GM18505 (cell line): ENCODE results near the gene IL19.

Source experiments
- ATAC-seq: cut with Tn5 transposase; IDR thresholded peaks from one replicate; pipeline ENCODE4 v1.9.1; 2021; ENCODE audit not compliant: unreplicated experiment
- POLR2A ChIP-seq: IDR thresholded peaks from 4 replicates; pipeline ENCODE4 v1.6.1; 2011; ENCODE audit warnings: borderline replicate concordance; ENCODE audit not compliant: insufficient read depth, insufficient read length; ENCODE audit errors: extremely low read depth

IL19 gene

DNA sequence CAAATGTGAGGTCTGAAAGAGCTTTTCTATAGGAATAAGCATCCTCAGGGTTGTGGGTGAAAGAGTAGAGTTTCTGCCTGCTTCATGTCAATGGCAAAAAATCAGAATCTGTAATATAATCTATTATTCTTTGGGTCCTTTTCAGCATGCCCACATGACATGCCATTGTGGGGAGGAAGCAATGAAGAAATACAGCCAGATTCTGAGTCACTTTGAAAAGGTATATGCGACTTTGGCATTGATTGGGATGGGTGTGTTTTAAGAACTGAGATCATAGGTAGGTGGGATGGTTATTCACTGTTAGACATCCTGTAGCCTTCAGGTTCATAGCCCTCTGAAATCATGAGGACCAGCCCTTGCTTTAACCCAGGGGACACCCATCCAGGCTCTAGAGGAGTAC, 96.7 kb downstream of the IL19 start:
- ATAC-seq, result no peak
- no peak for TF ChIP-seq POLR2A

DNA sequence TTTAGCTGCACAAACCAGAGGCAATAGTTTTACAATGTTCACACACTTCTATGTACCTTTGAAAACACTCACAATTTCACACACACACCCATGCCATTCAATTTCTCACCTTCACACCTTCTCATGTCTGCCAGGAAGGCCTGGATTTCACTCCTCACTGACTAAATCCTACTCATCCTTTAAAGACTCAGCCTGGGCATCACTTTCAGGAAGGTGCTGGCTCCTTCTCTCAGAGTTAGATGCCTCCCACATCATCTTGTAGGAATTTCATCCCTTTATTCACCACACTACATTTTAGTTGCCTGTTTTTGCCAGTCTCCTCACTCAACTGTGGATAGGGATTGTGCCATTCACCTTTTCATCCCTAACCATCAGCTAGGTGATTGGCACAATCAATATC, 97.1 kb downstream of the IL19 start:
- no peak for TF ChIP-seq POLR2A
- ATAC-seq, result no peak

DNA sequence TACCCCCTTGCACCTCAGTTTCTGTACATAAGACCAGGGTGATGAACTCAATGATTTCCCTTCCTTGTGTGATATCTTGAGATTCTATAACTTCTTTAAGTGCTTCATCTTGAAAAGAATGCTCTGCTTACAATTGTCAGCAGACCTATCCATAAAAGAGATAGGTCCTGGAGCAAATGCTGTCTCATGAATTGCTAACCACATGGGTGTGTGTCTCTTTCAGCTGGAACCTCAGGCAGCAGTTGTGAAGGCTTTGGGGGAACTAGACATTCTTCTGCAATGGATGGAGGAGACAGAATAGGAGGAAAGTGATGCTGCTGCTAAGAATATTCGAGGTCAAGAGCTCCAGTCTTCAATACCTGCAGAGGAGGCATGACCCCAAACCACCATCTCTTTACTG, 97.7 kb downstream of the IL19 start:
- no peak for ATAC-seq
- no peak for TF ChIP-seq POLR2A

DNA sequence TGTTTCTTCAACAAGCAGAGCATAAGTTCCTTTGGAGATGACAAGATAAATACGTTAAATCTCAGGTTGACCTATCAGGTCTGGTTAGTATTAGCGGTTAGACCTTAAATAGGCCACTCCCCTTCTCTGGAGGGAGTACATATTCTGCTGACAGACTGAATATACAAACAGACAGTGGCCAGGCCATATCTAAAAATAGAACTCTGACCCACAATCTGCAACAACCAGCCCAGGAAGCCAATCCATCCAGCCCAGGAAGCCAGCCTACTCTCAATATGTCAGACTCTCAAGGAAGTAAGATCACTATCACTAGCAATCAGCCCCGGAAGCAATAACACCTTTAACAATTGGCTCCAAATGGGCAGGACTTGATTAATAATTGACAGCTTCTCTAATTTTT, 101.6 kb downstream of the IL19 start:
- ATAC-seq, result no peak

DNA sequence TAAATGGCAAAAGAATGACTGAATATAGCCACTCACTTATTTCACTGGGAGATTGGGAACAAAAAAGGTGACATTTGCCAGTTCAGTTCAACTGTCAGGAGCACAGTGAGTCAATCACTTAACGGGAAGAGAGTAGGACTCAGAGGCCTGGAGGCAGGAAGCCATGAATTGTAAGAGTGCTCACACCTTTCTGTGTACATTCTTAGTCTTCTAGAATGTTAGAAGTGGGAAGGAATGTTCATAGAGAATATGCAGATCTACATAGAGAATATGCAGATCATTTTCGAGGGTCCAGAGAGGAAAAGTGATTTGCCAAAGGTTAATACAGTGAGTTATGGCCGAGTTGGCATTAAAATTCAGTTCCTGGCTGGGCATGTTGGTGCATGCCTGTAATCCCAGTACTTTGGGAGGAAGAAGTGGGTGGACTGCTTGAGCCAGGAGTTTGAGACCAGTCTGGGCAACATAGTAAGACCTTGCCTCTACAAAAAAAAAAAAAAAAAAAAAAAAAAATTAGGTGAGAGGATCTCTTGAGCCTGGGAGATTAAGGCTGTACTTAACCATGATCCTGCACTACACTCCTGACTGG, 103.1 kb downstream of the IL19 start:
- no peak for ATAC-seq
- TF ChIP-seq POLR2A, result no peak

More for the DNA sequence above, 101.6 kb downstream of the IL19 start:
- TF ChIP-seq POLR2A, result no peak

DNA sequence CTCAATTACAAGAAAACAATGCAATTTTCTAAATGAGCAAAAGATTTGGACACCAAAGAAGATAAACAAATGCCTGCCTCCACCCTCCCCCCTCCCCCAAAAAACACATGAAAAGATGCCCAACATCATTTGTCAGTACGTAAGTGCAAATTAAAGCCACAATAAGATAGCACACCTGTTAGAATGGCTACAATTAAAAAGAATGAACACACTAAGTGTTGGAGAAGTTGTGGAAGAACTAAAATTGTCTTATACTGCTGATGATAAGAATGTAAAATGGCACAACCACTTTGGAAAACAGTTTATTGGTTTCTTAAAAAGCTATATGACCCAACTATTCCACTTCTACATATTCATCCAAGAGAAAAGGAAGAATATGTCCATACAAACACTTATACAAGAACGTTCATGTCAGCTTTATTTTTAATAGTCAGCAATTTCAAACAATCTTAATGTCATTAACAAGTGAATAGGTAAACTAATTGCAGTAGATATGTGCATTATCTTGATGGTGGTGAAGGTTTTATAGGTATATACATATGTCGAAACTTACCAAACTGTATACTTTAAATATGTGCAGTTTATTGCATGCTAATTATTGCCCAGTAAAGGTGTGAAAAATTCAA, 105.3 kb downstream of the IL19 start:
- no peak for TF ChIP-seq POLR2A
- no peak for ATAC-seq

DNA sequence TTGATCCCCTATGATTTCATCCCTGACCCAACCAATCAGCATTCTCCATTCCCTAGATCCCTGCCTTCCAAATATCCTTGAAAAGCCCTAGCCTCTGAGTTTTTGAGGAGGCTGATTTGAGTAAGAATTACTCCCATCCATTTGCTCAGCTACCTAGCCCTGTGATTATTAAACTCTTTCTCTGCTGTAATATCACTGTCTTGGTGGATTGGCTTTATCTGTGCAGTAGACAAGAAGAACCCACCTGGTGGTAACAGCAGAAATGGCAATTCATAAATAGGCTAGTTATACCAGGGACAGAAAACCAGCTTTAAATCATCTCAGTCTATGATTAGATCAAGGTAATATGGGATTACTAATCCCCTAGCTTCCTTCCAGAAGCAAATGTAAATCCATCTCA, 107.9 kb downstream of the IL19 start:
- no peak for ATAC-seq

DNA sequence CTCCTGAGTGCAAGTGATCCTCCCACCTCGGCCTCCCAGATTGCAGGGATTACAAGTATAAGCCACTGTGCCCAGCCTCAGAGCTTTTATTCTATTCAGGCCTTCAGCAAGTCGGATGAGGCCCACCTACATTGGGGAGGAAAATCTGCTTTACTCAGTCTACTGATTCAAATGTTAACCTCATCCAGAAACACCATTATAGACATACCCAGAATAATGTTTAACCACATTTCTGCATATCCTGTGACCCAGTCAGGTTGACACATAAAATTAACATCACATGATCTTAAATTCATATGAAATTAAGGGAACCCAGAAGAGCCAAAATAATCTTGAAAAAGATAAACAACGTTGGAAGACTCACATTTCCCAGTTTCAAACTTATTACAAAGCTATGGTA, 109.7 kb downstream of the IL19 start:
- TF ChIP-seq POLR2A, result no peak
- no peak for ATAC-seq

More for the DNA sequence above, 107.9 kb downstream of the IL19 start:
- no peak for TF ChIP-seq POLR2A

DNA sequence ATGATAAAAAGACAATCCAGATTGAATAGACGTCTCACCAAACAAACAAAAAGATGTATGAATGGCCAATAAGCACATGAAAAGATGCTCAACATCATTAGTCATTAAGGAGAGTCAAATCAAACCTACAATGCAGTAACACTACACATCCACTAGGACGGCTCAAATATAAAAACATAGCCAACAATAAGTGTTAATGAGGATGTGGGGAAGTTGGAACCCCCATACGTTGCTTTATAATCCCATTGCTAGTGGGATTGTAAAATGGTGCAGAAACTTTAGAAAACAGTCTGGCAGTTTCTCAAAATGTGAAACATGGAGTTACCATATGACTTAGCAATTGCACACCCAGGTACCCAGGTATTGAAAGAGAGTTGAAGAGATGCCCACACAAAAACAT, 112.0 kb downstream of the IL19 start:
- ATAC-seq, result no peak
- TF ChIP-seq POLR2A, result no peak

DNA sequence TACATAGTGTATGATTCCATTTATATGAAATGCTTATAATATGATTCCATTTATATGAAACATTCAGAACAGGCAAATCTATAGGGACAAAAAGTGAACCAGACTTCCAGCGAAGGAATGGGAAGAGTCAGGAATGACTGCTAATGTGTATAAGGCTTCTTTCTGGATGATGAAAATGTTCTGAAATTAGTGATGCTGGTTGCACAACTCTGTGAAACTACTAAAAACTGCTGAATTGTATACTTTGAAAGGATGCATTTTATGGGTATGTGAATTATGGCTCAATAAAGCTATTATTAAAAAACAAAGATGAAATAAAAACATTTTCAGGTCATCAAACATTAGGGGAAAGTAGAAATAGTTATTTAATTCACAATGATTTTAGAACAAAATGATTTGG, 112.6 kb downstream of the IL19 start:
- no peak for TF ChIP-seq POLR2A
- no peak for ATAC-seq

DNA sequence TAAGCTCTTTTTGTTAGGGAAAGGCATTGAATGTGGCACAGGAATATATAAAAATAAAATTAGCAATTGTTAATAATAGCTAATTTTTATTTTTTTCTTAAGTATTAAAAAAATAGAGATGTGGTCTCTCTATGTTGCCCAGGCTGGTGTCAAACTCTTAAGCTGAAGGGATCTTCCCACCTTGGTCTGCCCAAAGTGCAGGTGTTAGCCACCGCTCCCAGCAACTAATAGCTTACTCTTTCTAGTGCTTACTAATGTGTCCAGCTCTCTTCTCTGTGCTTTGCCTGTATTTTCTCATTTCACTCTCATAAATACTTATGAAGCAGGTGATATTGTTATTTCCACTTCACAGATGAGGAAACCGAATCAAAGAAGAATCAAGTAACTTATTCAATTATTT, 113.3 kb downstream of the IL19 start:
- no peak for TF ChIP-seq POLR2A
- no peak for ATAC-seq

DNA sequence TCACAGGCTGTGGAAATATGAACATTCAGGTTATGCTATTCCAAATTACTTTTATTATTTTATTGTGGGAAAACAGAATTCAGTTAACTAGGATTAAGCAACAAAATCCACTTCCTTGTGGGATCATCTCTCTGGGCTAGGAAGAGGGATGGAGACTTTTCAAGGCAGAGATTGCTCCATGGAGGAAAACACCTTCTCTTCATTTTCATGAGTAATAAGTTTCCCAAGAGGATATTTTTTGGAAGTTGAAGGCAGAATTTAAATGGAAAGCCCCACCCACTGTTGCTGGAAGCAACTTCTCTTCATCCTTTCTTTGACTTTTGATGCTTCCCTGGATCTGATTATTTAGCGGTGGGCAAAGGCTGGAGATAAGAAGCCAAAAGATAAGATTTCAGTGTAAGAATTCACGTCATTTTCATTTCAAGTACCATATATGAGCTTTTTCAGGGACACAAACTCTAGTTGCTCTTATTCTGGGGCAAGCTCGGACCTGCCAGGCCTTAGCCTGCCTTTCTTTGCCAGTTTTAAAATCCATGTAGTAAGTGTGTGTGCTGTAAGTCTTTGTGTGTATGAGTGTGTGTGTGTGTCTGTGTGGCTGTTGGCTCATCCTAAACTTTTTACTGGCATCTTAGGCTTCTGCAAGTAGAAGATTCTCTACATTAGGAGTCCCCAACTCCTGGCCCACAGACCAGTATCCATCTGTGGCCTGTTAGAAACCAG, 114.9 kb downstream of the IL19 start:
- TF ChIP-seq POLR2A, result no peak
- no peak for ATAC-seq

DNA sequence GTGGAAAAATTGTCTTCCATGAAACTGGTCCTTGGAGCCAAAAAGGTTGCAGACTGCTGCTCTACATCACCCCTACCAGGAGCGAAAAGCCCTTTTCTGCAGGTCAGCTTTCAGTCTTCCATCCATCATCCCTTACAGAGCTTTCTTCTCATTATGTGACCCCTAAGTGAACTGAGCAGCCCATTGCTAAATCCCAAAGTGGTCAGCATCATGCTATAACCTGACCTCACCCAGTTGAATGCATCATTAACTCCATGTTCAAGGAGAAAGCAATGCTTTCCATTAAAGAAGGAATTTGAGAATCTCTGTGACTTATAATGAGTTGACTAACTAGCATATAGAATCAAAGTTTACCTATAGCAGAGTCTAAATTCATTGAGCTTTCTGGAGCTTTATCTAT, 116.3 kb downstream of the IL19 start:
- ATAC-seq, result no peak
- TF ChIP-seq POLR2A, result no peak

DNA sequence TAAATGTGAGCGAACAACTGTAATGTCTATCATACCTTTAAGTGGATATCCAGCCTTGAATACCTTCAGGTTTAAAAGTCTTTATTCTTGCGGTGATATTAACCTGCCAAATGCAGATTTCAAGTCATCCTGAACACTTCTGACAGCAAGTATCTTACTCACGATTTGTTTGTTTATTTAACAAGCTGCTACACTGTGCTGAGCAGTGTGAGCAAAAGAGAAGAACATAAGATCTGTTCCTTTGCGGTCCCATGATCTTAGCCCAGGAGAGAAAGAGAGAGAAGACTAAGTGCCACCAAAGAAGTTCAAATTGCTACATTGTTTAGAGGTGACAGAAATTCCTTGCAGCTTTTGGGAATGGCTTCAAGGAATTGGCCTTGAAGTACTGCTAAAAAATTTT, 117.1 kb downstream of the IL19 start:
- TF ChIP-seq POLR2A, result no peak
- ATAC-seq, result no peak
